Keratinocyte (primary cell): ENCODE results near the gene MTOR. TPM values are rescaled to one million over a fixed set of nuclear protein-coding genes. Genes with fewer than 3 reads are reported as not detected.
"Not testable (repeated sequence)": the region's sequence is repeated elsewhere in the genome, so short reads cannot be mapped to it uniquely, and the experiment has no call there.

ENCODE experiments used
- DNase-seq: peaks from one replicate; pipeline ENCODE4 v3.0.0-alpha.2; 2011; ENCODE audit warnings: low read depth, missing footprints, low spot score
- FAIRE-seq: peaks from 2 replicates; lab custom pipeline; 2011; peaks lifted over from hg19 to GRCh38; lab: Jason Lieb, UNC
- H2AFZ ChIP-seq: 2 replicates; pipeline ENCODE4 v1.6.0; 2012; ENCODE audit warnings: low read length, control low read depth, inconsistent platforms; ENCODE audit not compliant: control insufficient read depth
- H3K27ac ChIP-seq: 2 replicates; pipeline ENCODE4 v1.5.1; 2011; ENCODE audit warnings: low read length; ENCODE audit not compliant: control insufficient read depth, insufficient read depth
- H3K27me3 ChIP-seq: 3 replicates; pipeline ENCODE4 v1.6.0; 2011; ENCODE audit warnings: low read length; ENCODE audit not compliant: control insufficient read depth, insufficient read depth; ENCODE audit errors: extremely low read depth
- H3K36me3 ChIP-seq, 2 experiments: 2 replicates in 1 of 2; 3 replicates in 1 of 2; pipeline ENCODE4 v1.5.1; 2011; ENCODE audit warnings: low read length in 2 of 2, mild to moderate bottlenecking in 1 of 2; ENCODE audit not compliant: control insufficient read depth in 2 of 2, insufficient read depth in 2 of 2; ENCODE audit errors: extremely low read depth in 1 of 2
- H3K4me1 ChIP-seq: 3 replicates; pipeline ENCODE4 v1.5.1; 2011; ENCODE audit warnings: low read length; ENCODE audit not compliant: control insufficient read depth, insufficient read depth; ENCODE audit errors: extremely low read depth
- H3K4me2 ChIP-seq: 3 replicates; pipeline ENCODE4 v1.6.0; 2011; ENCODE audit warnings: low read depth, low read length; ENCODE audit not compliant: control insufficient read depth, insufficient read depth; ENCODE audit errors: extremely low read depth
- H3K4me3 ChIP-seq, 3 experiments: fragments of 200-600 bp in 1 of 3; sonication (generic) in 1 of 3; 2 replicates in 2 of 3; 3 replicates in 1 of 3; pipeline ENCODE4 v1.5.1; 2011 to 2016; ENCODE audit warnings: low read length in 3 of 3, mild to moderate bottlenecking in 3 of 3, control low read depth in 2 of 3, inconsistent platforms in 1 of 3, low read depth in 1 of 3, mixed read lengths in 1 of 3, mixed run types in 1 of 3, moderate library complexity in 1 of 3; ENCODE audit not compliant: control insufficient read depth in 2 of 3, insufficient read depth in 2 of 3; ENCODE audit errors: extremely low read depth in 1 of 3
- H3K79me2 ChIP-seq: 2 replicates; pipeline ENCODE4 v1.6.0; 2012; ENCODE audit warnings: low read length; ENCODE audit not compliant: control insufficient read depth, insufficient read depth
- H3K9ac ChIP-seq: 3 replicates; pipeline ENCODE4 v1.6.0; 2011; ENCODE audit warnings: low read length; ENCODE audit not compliant: control insufficient read depth, insufficient read depth; ENCODE audit errors: extremely low read depth
- H3K9me1 ChIP-seq: 3 replicates; pipeline ENCODE4 v1.6.0; 2011; ENCODE audit warnings: low read length; ENCODE audit not compliant: control insufficient read depth, insufficient read depth; ENCODE audit errors: extremely low read depth
- H3K9me3 ChIP-seq: 2 replicates; pipeline ENCODE4 v1.5.1; 2012; ENCODE audit warnings: low read depth, low read length; ENCODE audit not compliant: control insufficient read depth
- H4K20me1 ChIP-seq: 3 replicates; pipeline ENCODE4 v1.6.0; 2011; ENCODE audit warnings: low read length; ENCODE audit not compliant: control insufficient read depth, insufficient read depth; ENCODE audit errors: extremely low read depth
- CTCF ChIP-seq, 3 experiments: IDR thresholded peaks in 1 of 3; conservative IDR thresholded peaks in 1 of 3; optimal IDR thresholded peaks in 1 of 3; 2 replicates in 2 of 3; 3 replicates in 1 of 3; pipeline versions ENCODE3 to v1.5.1; 2011; ENCODE audit warnings: low read length in 3 of 3, mild to moderate bottlenecking in 3 of 3, moderate library complexity in 2 of 3, control low read depth in 1 of 3, inconsistent platforms in 1 of 3; ENCODE audit not compliant: insufficient read depth in 2 of 3; ENCODE audit errors: extremely low read depth in 1 of 3
- EZH2 ChIP-seq: IDR thresholded peaks from one replicate; pipeline ENCODE4 v1.6.1; 2012; ENCODE audit warnings: inconsistent platforms, mild to moderate bottlenecking, low read length, moderate library complexity
- dilution Hi-C: fragments of 300-500 bp; cut with MboI; formaldehyde crosslinking; loops from one replicate; pipeline ENCODE4 v1.7.0; 2020; ENCODE audit warnings: low sequenced_read_pairs; ENCODE audit not compliant: extremely low pct_ligation_motif_present
- polyA plus RNA-seq, 5 experiments: library from polyadenylated mRNA; depleted of rRNA in 3 of 5; stranded (reverse) in 3 of 5; stranded (forward) in 1 of 5; unstranded in 1 of 5; fragments of >200 nt; gene quantifications; 1 replicate in 1 of 5; 2 replicates in 3 of 5; 3 replicates in 1 of 5; pipeline versions ENCODE4 v1.2.1 to v1.2.3, GENCODE V29; 2011 to 2012; ENCODE audit warnings: missing spikeins in 2 of 5, low read depth in 1 of 5, low replicate concordance in 1 of 5

The MTOR gene
- polyA plus RNA-seq, 1 donor (not counting 4 experiments of a cell fraction or from before 2014, with no cell fraction given): 31.5 TPM

DNA sequence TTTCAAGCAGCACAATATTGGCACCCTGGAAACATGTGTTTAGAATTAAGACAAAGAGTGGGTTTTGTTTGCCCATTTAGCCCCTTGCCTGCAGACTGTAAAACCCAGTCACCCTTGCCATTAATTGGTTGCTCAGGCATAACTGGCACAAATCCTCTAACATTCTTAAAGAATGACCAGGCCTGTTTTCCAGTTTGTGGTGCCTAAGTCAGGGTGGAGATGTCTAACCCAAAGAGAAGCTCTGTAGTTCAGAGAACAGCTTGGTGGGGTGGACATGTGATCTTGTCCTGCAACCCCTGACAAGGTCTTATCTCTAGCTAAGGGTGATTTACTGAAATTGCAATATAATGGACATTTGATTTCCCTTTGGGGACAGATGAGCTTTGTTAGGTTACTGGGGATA is 82.0 kb downstream of the MTOR start:
- Histone ChIP-seq H2AFZ (no peak overlapping the region), H3K9ac (no peak overlapping the region), H3K36me3 (peaks cover 0 to 7% of the 10 kb centered on the region in 2 experiments), H3K4me2 (no peak overlapping the region), H4K20me1 (no peaks in the 10 kb centered on the region), H3K79me2 (no peaks in the 10 kb centered on the region), H3K27ac (no peak overlapping the region), H3K9me3 (no peaks in the 10 kb centered on the region), H3K9me1 (no peaks in the 10 kb centered on the region), H3K4me1 (peaks cover 3% of the 10 kb centered on the region), H3K4me3 (no peak overlapping the region), H3K27me3 (no peaks in the 10 kb centered on the region)
- no peak for TF ChIP-seq CTCF (optimal IDR thresholded peaks at IDR 0.05 in 1 of 3, IDR thresholded peaks at IDR 0.05 in 1 of 3, conservative IDR thresholded peaks at IDR 0.05 in 1 of 3; ENCODE audit: extremely low read depth in 1 of 3, insufficient read depth in 2 of 3, low read length in 3 of 3)
- no peak for TF ChIP-seq EZH2
- DNase-seq (no peak), FAIRE-seq (no peak)
- dilution Hi-C loops: no loop called here

- H3K4me3 ChIP-seq, H4K20me1 ChIP-seq, H3K4me1 ChIP-seq, DNase-seq, H3K4me2 ChIP-seq, H3K9me1 ChIP-seq, H3K79me2 ChIP-seq, H3K36me3 ChIP-seq, H3K9ac ChIP-seq, dilution Hi-C loops, H3K9me3 ChIP-seq, H2AFZ ChIP-seq, H3K27me3 ChIP-seq, FAIRE-seq, H3K27ac ChIP-seq: not testable (repeated sequence)
Measured at GRCh38 chr1:11179749-11180148, 82.6 kb downstream of the MTOR start.

DNA sequence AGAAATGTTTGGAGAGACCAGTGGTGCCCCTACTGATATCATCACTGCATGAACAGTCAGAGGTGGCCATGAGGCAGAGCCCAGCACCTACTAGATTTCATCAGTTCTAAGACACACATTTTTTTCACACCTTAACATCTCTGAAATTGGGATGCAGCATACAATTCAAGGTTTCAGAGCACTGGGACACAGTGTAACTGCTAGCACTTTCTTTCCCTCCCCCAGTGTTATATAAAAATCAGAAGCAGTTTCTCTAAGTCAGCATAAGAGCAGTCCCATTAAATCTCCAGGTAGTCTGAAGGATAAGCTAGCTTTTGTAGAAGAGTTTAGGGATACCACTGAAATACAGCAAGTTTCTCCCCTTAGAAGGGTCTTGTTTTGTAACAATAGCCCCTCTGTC is 83.2 kb downstream of the MTOR start:
- H3K27me3 ChIP-seq: no peaks in the 10 kb centered on the region
- no peak for TF ChIP-seq EZH2
- no peak for TF ChIP-seq CTCF (optimal IDR thresholded peaks at IDR 0.05 in 1 of 3, IDR thresholded peaks at IDR 0.05 in 1 of 3, conservative IDR thresholded peaks at IDR 0.05 in 1 of 3; ENCODE audit: extremely low read depth in 1 of 3, insufficient read depth in 2 of 3, low read length in 3 of 3)
- no peak overlapping the region for H3K4me2 ChIP-seq
- dilution Hi-C loops: no loop called here
- H3K4me3 ChIP-seq: no peak overlapping the region
- DNase-seq (no peak), FAIRE-seq (no peak)
- no peaks in the 10 kb centered on the region for H4K20me1 ChIP-seq
- H2AFZ ChIP-seq: no peak overlapping the region
- H3K79me2 ChIP-seq: no peaks in the 10 kb centered on the region
- no peak overlapping the region for H3K9ac ChIP-seq
- H3K4me1 ChIP-seq: peaks cover 3% of the 10 kb centered on the region
- no peak overlapping the region for H3K27ac ChIP-seq
- H3K36me3 ChIP-seq: peaks cover 2 to 6% of the 10 kb centered on the region in 2 experiments
- H3K9me1 ChIP-seq: no peaks in the 10 kb centered on the region
- no peaks in the 10 kb centered on the region for H3K9me3 ChIP-seq
